ENCODE results near the gene PDCL2.
"Not testable (repeated sequence)": the region's sequence is repeated elsewhere in the genome, so short reads cannot be mapped to it uniquely, and the experiment has no call there.

PDCL2 gene

DNA sequence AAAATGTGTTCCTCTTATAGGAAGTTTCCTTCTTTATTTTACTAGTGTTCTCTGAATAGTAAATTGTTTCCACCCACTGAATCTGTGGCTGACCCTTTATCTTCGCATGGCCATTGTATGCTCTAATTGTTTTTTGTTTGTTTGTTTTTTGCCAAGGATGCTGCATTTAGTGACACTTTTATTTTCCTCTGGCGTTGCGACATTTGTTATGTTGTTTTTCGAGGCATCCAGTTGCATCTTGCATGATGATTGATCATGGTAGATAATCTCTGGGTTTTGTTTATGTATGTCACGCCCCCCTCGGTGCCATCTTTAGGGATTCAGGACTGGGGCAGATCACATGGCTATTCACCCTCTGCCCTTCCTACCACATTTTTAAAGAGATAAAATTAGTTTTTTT is 41.9 kb upstream of the PDCL2 start:
- no peak overlapping the region for H3K4me3 ChIP-seq (ENCODE audit: insufficient read depth, low read length, poor library complexity, severe bottlenecking)
- no peak overlapping the region for H3K4me2 ChIP-seq (ENCODE audit: low read depth, low read length, poor library complexity, severe bottlenecking)
- no peaks in the 10 kb centered on the region for H3K9me2 ChIP-seq (replicated peaks; ENCODE audit: insufficient read depth, low read length)
- H3K36me3 ChIP-seq (ENCODE audit: low read length), result no peaks in the 10 kb centered on the region
- H3K9me3 ChIP-seq (ENCODE audit: insufficient read depth, low read length), result no peaks in the 10 kb centered on the region
- H3K79me2 ChIP-seq (ENCODE audit: insufficient read depth, low read length), result no peaks in the 10 kb centered on the region
- H3K27me3 ChIP-seq (ENCODE audit: low read length), result no peaks in the 10 kb centered on the region
- no peak overlapping the region for H3K9ac ChIP-seq (ENCODE audit: low read length)
- H2AFZ ChIP-seq (ENCODE audit: low read depth, low read length, severe bottlenecking), result no peak overlapping the region
- no peaks in the 10 kb centered on the region for H3F3A ChIP-seq (ENCODE audit: insufficient read depth)
- no peak for TF ChIP-seq EZH2phosphoT487 (conservative IDR thresholded peaks at IDR 0.05; ENCODE audit: low read length)
- TF ChIP-seq, protein P1, sequence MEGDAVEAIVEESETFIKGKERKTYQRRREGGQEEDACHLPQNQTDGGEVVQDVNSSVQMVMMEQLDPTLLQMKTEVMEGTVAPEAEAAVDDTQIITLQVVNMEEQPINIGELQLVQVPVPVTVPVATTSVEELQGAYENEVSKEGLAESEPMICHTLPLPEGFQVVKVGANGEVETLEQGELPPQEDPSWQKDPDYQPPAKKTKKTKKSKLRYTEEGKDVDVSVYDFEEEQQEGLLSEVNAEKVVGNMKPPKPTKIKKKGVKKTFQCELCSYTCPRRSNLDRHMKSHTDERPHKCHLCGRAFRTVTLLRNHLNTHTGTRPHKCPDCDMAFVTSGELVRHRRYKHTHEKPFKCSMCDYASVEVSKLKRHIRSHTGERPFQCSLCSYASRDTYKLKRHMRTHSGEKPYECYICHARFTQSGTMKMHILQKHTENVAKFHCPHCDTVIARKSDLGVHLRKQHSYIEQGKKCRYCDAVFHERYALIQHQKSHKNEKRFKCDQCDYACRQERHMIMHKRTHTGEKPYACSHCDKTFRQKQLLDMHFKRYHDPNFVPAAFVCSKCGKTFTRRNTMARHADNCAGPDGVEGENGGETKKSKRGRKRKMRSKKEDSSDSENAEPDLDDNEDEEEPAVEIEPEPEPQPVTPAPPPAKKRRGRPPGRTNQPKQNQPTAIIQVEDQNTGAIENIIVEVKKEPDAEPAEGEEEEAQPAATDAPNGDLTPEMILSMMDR (IDR thresholded peaks at IDR 0.05; ENCODE audit: insufficient read depth, low read length, poor library complexity, severe bottlenecking), result no peak
- no peak overlapping the region for H3K27ac ChIP-seq (ENCODE audit: low read depth, low read length)
- no peaks in the 10 kb centered on the region for H4K20me1 ChIP-seq (ENCODE audit: low read depth, low read length)

DNA sequence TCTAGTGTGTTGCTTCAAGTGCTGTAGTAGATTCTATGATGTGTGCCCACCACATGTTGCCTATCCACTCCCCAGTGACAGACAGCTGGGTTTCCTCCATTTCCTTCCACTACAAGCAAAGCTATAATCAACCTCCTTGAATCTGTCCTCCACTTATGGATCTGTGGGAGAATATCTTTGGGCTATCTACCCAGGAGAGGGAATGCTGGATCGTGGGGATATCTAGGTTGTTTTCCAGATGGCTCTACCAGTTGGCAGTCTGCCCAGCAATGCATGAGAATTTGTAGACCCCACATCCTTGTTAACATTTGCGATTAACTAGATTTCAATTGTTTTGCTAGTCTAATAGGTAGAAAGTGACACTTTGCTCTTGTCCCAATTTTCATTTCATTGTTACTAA is 33.8 kb upstream of the PDCL2 start:
- Histone ChIP-seq H2AFZ (ENCODE audit: low read depth, low read length, severe bottlenecking) (no peak overlapping the region), H3F3A (ENCODE audit: insufficient read depth) (no peaks in the 10 kb centered on the region), H4K20me1 (ENCODE audit: low read depth, low read length) (no peaks in the 10 kb centered on the region), H3K9me3 (ENCODE audit: insufficient read depth, low read length) (no peaks in the 10 kb centered on the region), H3K9me2 (replicated peaks; ENCODE audit: insufficient read depth, low read length) (no peaks in the 10 kb centered on the region), H3K9ac (ENCODE audit: low read length) (no peak overlapping the region), H3K27ac (ENCODE audit: low read depth, low read length) (no peak overlapping the region), H3K4me2 (ENCODE audit: low read depth, low read length, poor library complexity, severe bottlenecking) (no peak overlapping the region), H3K27me3 (ENCODE audit: low read length) (no peaks in the 10 kb centered on the region), H3K36me3 (ENCODE audit: low read length) (no peaks in the 10 kb centered on the region), H3K79me2 (ENCODE audit: insufficient read depth, low read length) (no peaks in the 10 kb centered on the region), H3K4me3 (ENCODE audit: insufficient read depth, low read length, poor library complexity, severe bottlenecking) (no peak overlapping the region)
- no peak for TF ChIP-seq EZH2phosphoT487 (conservative IDR thresholded peaks at IDR 0.05; ENCODE audit: low read length)
- TF ChIP-seq, protein P1 (IDR thresholded peaks at IDR 0.05; ENCODE audit: insufficient read depth, low read length, poor library complexity, severe bottlenecking), result no peak

DNA sequence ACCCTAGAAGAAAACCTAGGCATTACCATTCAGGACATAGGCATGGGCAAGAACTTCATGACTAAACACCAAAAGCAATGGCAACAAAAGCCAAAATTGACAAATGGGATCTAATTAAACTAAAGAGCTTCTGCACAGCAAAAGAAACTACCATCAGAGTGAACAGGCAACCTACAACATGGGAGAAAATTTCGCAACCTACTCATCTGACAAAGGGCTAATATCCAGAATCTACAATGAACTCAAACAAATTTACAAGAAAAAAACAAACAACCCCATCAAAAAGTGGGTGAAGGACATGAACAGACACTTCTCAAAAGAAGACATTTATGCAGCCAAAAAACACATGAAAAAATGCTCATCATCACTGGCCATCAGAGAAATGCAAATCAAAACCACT is 32.0 kb upstream of the PDCL2 start:
- not testable (repeated sequence) for H3K36me3 ChIP-seq (ENCODE audit: low read length); H2AFZ ChIP-seq (ENCODE audit: low read depth, low read length, severe bottlenecking); H3K9me3 ChIP-seq (ENCODE audit: insufficient read depth, low read length); H3K9ac ChIP-seq (ENCODE audit: low read length); H3K9me2 ChIP-seq (replicated peaks; ENCODE audit: insufficient read depth, low read length); H3K27ac ChIP-seq (ENCODE audit: low read depth, low read length); H3K4me2 ChIP-seq (ENCODE audit: low read depth, low read length, poor library complexity, severe bottlenecking); H3F3A ChIP-seq (ENCODE audit: insufficient read depth); H3K4me3 ChIP-seq (ENCODE audit: insufficient read depth, low read length, poor library complexity, severe bottlenecking); H4K20me1 ChIP-seq (ENCODE audit: low read depth, low read length); H3K79me2 ChIP-seq (ENCODE audit: insufficient read depth, low read length); H3K27me3 ChIP-seq (ENCODE audit: low read length)

DNA sequence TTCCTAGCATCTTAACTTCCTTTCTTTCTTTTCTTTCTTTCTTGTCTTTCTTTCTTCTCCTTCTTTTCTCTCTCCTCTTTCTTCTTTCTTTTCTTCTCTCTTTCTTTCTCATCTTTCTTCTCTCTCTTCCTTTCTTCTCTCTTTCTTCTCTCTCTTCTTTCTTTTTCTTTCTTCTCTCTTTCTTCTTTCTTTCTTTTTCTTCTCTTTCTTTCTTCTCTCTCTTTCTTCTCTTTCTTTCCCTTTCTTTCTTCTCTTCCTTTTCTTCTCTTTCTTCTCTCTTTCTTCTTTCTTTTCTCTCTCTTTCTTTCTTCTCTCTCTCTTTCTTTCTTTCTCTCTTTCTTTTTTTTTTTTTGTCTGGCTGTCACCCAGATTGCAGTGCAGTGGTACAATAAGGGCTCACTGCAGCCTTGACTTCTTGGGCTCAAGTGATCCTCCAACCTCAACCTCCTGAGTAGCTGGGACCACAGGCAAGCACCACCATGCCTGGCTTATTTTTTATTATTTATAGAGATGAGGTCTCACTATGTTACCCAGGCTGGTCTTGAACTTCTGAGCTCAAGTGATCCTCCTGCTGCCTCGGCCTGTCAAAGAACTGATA is 26.6 kb upstream of the PDCL2 start:
- no peak overlapping the region for H3K9ac ChIP-seq (ENCODE audit: low read length)
- no peaks in the 10 kb centered on the region for H3K27me3 ChIP-seq (ENCODE audit: low read length)
- TF ChIP-seq, protein P1 (IDR thresholded peaks at IDR 0.05; ENCODE audit: insufficient read depth, low read length, poor library complexity, severe bottlenecking), result no peak
- no peak for TF ChIP-seq EZH2phosphoT487 (conservative IDR thresholded peaks at IDR 0.05; ENCODE audit: low read length)
- no peaks in the 10 kb centered on the region for H3K9me2 ChIP-seq (replicated peaks; ENCODE audit: insufficient read depth, low read length)
- H4K20me1 ChIP-seq (ENCODE audit: low read depth, low read length), result no peaks in the 10 kb centered on the region
- no peaks in the 10 kb centered on the region for H3K36me3 ChIP-seq (ENCODE audit: low read length)
- no peak overlapping the region for H3K4me2 ChIP-seq (ENCODE audit: low read depth, low read length, poor library complexity, severe bottlenecking)
- H2AFZ ChIP-seq (ENCODE audit: low read depth, low read length, severe bottlenecking), result no peak overlapping the region
- H3K27ac ChIP-seq (ENCODE audit: low read depth, low read length), result no peak overlapping the region
- no peak overlapping the region for H3K4me3 ChIP-seq (ENCODE audit: insufficient read depth, low read length, poor library complexity, severe bottlenecking)
- H3F3A ChIP-seq (ENCODE audit: insufficient read depth), result no peaks in the 10 kb centered on the region
- no peaks in the 10 kb centered on the region for H3K79me2 ChIP-seq (ENCODE audit: insufficient read depth, low read length)
- no peaks in the 10 kb centered on the region for H3K9me3 ChIP-seq (ENCODE audit: insufficient read depth, low read length)

All from SU-DHL-6 (cell line).